G401 (cell line): ENCODE data around the gene CFAP161. TPM values are rescaled to one million over a fixed set of nuclear protein-coding genes. Genes with fewer than 3 reads are reported as not detected.

Source experiments
- DNase-seq: peaks from one replicate; pipeline ENCODE4 v3.0.0-alpha.2; 2015; ENCODE audit warnings: low spot score
- in situ Hi-C: cut with HindIII; loops from 2 replicates; pipeline ENCODE4 v1.10.0; 2016; ENCODE audit warnings: low sequenced_read_pairs, mixed read lengths
- total RNA-seq: library from RNA; depleted of rRNA; stranded (reverse); fragments of >200 nt; shearing (Covaris generic); gene quantifications from 2 replicates; pipeline ENCODE4 v1.2.3, GENCODE V29; 2014; rRNA removed

The CFAP161 gene, protein sequence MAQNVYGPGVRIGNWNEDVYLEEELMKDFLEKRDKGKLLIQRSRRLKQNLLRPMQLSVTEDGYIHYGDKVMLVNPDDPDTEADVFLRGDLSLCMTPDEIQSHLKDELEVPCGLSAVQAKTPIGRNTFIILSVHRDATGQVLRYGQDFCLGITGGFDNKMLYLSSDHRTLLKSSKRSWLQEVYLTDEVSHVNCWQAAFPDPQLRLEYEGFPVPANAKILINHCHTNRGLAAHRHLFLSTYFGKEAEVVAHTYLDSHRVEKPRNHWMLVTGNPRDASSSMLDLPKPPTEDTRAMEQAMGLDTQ
- not detected in 2 replicates for total RNA-seq

- DNase-seq = peak; percentile 89
- in situ Hi-C loops = no loop called here
Observed at GRCh38 chr15:81133782-81134461, at the start of gene CFAP161. Gene CFAP161 (plus strand): TSS chr15:81134270. CDS start chr15:81134330, 60 bp downstream.

DNA sequence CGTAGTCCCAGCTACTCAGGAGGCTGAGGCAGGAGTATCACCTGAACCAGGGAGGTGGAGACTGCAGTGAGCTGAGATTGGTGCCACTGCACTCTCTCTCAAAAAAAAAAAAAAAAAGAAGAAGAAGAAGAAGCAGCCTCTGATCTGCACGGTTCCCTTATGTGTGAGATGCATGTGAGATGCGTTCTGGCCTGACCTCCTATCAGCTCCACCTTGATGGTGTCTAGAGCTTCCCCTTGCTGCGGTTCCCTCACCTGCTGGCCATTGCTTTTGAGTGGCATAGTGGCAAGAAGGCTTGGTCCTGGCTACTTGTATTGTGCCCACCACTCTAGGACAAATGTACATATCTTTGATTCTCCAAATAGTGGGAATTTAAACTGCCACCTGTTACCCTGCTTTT lies 49.4 kb upstream of the CFAP161 start:
- in situ Hi-C loops = no loop called here
- DNase-seq = no peak

DNA sequence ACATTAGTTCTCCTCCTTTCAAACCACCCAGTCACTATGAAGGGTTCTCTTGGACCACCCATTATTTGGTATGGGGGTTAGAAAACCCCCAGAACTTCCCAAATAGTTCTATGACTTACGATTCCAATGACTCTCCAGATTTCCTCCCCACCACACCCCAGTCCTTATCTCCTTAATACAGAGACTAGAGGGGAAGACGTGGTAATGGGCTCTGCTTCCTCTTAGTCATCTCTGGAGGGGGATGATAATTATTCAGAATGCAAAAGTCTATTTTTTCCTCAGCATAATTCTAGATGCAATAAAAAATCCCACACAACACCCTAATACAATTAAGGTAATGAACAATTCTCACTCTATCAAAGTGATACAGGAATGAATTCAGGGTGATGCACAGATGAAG lies 48.9 kb upstream of the CFAP161 start:
- in situ Hi-C loops = no loop called here

GRCh38 chr15:81085898-81086297 lies 48.2 kb upstream of the CFAP161 start:
- no peak for DNase-seq
- in situ Hi-C loops = no loop called here

More for the DNA sequence above, 48.9 kb upstream of the CFAP161 start:
- DNase-seq = no peak

- in situ Hi-C loops = no loop called here
- no peak for DNase-seq
Observed at GRCh38 chr15:81087066-81087465, 47.0 kb upstream of the CFAP161 start.

- no peak for DNase-seq
- in situ Hi-C loops = no loop called here
Observed at GRCh38 chr15:81087694-81088093, 46.4 kb upstream of the CFAP161 start.

- DNase-seq = no peak
- in situ Hi-C loops = no loop called here
Observed at GRCh38 chr15:81088470-81089013, 45.5 kb upstream of the CFAP161 start.

GRCh38 chr15:81091889-81092558 lies 42.0 kb upstream of the CFAP161 start:
- peak; percentile 66 for DNase-seq
- in situ Hi-C loops = no loop called here

- DNase-seq = no peak
- in situ Hi-C loops = no loop called here
Observed at GRCh38 chr15:81092559-81092902, 41.5 kb upstream of the CFAP161 start.

- in situ Hi-C loops = no loop called here
- DNase-seq = no peak
Observed at GRCh38 chr15:81093961-81094360, 40.1 kb upstream of the CFAP161 start.

GRCh38 chr15:81095690-81096365 lies 38.2 kb upstream of the CFAP161 start:
- in situ Hi-C loops = no loop called here
- DNase-seq = no peak

DNA sequence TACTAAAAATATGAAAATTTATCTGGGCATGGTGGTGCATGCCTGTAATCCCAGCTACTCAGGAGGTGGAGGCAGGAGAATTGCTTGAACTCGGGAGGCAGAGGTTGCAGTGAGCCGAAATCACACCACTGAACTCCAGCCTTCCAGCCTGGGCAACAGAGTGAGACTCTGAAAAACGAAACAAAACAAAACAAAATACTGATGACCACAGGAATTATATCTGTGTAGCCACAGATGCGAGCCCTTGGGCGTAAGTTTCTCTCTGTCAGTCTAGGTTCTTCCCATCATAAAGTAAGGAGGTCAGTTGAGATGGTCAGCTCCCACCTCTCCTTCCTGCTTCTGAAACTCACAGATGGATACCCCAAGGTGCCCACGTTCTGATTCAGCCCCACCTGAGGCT lies 37.7 kb upstream of the CFAP161 start:
- no peak for DNase-seq
- in situ Hi-C loops = no loop called here

DNA sequence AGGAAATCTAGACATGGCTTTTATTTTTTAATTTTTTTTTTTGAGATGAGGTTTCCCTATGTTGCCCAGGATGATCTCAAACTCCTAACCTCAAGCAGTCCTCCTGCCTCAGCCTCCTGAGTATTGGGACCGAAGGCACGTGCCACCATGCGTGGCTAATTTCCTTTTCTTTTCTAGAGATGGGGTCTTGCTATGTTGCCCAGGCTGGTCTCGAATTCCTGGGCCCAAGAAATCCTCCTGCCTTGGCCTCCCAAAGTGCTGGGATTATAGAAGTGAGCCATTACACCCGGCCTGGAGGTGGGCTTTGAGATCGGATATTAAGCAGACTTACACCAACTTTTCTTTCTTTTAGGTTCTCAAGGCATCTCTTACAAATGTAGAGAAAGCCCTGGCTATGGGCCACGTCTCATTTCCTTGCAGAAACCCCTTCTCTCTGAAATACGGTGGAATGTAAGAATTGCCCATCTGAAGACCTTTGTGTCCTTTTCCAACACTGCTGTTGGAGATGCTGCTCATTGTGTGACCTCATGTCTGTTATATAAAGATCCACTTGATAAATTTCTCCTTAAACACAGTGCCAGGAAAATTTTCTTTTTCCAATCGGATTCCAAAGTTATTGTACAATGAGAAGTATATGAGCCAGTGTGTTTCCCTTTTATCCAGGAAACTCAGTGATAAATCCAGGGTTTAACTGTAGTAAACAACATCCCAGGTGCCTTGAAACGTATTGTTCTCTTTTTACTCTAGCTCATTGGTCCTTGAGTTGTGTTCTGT lies 36.8 kb upstream of the CFAP161 start:
- no peak for DNase-seq

GRCh38 chr15:81097890-81098280 lies 36.2 kb upstream of the CFAP161 start:
- in situ Hi-C loops = no loop called here
- DNase-seq = peak; percentile 65

More for the DNA sequence above, 36.8 kb upstream of the CFAP161 start:
- in situ Hi-C loops = no loop called here

DNA sequence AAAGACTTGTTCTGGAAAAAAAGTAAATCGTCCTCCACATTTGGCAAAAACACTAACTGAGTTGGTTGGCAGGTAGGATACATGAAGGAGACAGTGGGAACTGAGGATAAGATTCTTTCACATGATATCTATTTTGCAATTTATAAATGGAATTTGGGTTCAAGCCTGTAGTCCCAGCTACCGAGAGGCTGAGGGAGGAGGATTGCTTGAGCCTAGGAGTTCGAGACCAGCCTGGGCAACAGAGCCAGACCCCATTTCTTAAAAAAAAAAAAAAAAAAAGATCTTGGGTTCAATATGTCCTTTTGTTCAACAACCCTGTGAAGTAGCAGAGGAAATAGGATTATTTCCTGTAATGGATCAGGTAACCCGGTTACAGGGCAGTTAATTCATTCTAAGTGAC lies 35.7 kb upstream of the CFAP161 start:
- in situ Hi-C loops = no loop called here
- DNase-seq = no peak

DNA sequence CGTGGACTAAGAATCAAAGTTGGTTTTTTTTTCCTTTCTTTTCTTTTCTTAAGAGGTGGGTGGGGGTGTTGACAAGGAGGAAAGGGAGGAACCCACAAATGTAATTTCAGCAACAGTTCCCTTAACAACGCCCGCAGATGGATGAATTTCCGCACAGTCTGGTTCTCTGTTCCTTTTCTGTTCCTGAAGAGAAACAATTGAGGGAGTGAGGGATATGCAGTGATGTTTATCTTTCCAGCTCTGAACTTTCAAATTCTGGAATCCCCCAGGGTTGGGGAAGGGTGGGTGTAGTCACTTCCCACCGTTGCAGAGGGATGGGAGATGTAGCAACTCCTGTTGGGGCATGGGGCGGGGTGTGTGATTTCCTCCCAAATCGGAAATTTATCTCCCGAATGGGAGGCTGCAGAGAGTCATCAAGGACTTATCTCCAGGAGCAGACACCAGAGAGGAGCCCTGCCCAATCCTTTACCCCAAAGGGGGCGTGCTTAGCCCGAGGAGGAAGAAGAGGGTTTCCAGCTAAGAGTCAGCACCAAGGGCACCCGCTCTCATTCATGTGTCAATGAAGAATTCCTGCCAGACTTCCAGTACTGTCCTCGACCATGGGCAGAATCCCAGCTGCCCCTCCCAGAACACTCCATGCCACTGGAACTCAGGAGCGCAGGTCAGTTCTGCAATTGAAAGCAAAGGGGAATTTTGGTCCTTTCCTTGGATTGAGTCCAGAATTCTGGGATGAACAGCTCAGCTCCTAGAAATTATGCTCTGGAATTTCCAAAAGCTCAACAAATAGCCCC lies 35.0 kb upstream of the CFAP161 start:
- in situ Hi-C loops = no loop called here
- peak; percentile 20 for DNase-seq

- in situ Hi-C loops = no loop called here
- peak; percentile 51 for DNase-seq
Observed at GRCh38 chr15:81101894-81102815, 31.9 kb upstream of the CFAP161 start.
